SK-MEL-5 (cell line): ENCODE measurements around the gene AGAP1. TPM values are rescaled to one million over a fixed set of nuclear protein-coding genes. Genes with fewer than 3 reads are reported as not detected.

Experiments
- DNase-seq: peaks from one replicate; pipeline ENCODE4 v3.0.0-alpha.2; 2016; ENCODE audit warnings: low read depth, low spot score
- in situ Hi-C: cut with HindIII; loops from 2 replicates; pipeline ENCODE4 v1.10.0; 2016; ENCODE audit warnings: low sequenced_read_pairs, high pct_unique_total_duplicates, low pct_unique_long_range_greater_than_20kb
- total RNA-seq: library from RNA; depleted of rRNA; stranded (reverse); fragments of >200 nt; shearing (Covaris generic); gene quantifications from 2 replicates; pipeline ENCODE4 v1.2.3, GENCODE V29; 2014

Gene AGAP1
- total RNA-seq, 1 experiment from 2014 or later = 16.4 TPM

DNA sequence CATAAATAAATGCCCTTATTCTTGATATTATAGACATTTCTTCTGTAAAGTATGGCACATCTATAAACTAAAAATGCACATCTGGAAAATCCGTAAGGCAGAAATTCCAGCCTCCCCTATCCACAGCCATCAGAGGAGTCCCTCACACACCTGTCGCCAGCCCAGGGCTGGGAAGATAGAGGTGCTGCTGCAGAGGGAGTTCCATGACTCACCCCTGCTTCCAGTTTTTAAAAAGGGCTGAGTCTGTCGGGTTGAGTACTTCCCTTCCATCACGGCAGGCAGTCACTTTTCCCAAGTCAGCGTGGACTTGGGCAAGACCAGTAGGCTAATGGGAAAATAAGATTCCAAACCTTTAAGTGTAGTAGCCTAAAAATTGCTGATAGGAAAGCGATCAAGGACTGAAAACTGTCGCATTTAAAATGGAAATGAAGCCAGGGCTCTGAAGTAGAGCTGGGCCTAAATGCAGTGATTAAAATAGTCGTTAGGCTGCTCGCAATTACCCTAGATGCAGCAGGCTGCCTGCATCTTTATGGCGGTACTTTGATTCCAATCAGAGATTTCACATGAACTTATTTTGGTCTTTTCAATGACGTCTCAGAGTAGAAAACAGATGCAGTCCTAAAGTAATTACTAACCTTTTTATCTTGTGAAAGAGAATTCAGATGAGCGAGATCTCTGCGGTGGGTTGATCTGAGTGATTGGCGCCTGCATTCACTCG lies 280.5 kb downstream of the AGAP1 start:
- in situ Hi-C loops = no loop called here

DNA sequence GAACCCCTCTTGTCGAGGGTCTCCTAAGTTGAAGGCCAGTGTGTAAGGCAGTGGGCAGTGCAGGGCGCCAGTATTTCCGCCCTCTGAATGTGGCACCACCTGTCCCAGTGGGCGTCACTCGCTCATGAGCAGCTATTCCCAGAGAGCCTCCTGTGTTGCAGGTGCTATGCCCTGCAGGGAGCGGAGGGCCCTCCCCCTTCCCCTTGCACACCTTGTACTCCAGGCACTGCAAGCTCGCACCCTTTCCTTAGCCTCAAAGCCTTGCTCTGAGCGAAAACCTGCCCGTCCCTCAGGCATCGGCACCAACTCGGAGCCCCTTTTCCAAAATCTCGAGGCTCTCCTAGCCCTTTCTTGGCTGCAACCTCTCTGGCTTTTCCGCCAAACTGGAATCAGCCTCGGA lies 282.7 kb downstream of the AGAP1 start:
- in situ Hi-C loops = no loop called here
- DNase-seq = no peak

More for the DNA sequence above, 280.5 kb downstream of the AGAP1 start:
- no peak for DNase-seq

DNA sequence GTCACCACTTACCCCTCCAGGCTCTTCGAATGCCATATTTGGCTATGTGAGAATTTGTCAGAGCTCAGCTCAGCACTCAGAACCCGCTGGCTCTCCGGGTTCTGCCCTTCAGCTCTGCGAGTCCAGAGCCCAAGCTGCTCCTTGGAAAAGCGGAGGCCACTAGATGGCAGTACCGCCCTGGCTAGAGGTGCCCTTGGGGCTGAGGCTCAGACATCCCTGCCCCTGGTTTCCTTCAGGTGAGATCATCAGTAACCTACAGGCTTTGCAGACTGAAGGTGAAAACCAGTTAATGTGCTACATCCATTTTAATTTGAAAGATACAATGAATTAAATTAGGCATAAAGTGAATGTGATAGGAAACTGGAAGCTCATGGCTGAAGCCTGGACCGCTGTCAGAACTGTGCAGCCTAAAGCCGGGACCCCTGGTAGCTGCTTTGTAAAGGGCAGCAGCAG lies 285.6 kb downstream of the AGAP1 start:
- peak; percentile 79 for DNase-seq
- in situ Hi-C loops = no loop called here

DNA sequence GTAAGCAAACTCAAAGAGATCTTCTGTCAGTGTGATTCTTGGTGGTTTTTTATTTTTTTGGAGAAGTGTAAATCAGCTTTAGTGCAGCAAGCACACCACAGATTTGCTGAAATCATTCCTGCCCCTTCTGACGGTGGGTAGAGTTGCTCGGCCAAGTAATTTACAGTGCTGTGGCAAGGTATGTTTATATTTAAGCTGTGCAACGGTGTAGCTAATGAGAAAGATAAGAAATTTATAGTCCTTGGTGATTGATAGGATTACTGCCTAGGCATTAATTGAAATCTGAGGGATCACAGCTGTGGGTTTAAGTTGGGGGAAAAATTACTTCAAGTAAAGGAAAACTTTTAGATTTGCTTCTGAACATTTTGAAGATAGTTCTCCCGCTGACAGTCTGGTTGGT lies 286.6 kb downstream of the AGAP1 start:
- in situ Hi-C loops = no loop called here
- DNase-seq = no peak

DNA sequence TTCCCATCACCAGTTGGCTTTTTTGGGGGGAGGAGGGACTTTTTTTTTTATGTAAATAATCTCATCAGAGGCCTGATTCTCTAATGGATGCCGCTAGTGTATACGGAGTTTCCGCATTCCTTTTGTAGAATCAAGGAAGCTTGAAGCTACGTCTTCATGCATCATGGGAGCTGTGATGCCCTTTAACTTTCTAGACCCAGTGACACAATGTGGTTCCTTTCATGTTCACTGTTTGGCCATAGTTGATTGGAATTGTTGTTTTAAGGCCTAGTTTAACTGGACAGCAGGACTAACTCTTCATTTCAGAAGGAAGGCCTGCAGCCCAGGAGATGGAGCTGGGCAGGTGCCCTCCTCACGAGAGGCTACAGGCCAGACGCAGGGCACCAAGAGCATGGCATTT lies 287.9 kb downstream of the AGAP1 start:
- in situ Hi-C loops = no loop called here
- DNase-seq = no peak

DNA sequence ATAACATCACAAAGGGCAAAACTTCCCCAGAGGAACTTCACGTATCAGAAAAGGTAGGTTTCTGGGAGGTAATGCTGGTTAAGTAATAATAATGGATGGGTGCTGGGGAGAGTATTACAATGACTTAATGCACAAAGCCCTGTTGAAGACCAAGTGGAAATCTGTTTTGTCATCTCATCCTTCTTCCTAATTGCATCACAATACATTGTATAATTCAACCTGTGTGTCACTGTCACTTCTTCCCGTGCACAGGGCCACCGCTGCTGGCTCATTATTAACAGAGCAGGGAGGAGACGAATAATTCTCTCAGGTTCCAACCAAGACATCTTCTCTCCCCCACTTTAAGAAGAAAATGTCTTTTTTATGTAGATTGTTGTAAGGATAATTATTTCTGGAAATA lies 290.9 kb downstream of the AGAP1 start:
- in situ Hi-C loops = no loop called here
- DNase-seq = no peak

DNA sequence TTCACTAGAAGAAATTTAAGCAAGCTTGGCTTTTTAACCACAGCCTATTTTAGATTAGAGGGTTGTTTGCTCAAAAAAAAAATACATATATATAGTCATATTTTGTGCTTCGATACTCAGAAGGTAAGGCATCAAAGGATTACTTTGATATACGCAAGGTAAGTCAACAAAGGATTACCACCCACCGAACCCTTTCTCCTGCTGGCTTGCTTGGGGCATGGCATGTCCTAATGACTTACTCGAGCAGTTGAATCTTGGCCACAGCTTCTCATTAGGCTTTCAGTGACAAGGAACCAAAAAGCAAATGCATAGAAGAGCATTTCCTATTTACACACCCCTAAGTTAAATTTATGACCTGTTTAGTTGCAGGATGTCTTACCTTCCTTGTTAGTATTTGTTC lies 295.7 kb downstream of the AGAP1 start:
- in situ Hi-C loops = no loop called here

DNA sequence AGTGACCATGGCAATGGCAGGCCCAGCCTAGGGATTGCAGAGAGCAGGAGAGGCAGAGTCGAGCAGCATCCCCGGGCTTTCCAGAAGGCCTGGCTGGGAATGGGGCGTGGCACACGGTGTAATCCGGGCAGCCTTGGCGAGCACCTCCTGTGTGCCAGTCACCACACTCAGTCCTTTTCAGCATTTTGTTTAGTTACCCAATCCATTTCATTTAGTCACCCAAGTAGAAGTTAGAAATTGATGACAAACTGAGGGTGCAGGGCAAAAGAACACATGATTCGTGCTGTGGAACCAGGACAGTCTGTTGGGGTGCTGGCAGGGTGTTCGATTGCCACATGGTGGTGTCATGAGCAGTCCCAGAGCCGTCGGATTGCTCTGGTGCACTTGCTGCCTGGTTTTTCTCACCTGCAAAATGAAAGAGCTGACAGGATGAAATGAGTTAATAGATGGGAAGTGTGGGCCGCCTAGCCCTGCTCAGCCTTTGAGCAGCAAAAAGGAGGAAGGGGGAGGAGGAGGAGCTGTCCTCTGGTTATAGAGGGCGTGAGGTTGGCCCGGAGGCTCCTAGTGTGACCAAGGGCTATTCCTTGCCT lies 299.4 kb downstream of the AGAP1 start:
- in situ Hi-C loops = no loop called here
- DNase-seq = peak; percentile 9

More for the DNA sequence above, 295.7 kb downstream of the AGAP1 start:
- DNase-seq = no peak

DNA sequence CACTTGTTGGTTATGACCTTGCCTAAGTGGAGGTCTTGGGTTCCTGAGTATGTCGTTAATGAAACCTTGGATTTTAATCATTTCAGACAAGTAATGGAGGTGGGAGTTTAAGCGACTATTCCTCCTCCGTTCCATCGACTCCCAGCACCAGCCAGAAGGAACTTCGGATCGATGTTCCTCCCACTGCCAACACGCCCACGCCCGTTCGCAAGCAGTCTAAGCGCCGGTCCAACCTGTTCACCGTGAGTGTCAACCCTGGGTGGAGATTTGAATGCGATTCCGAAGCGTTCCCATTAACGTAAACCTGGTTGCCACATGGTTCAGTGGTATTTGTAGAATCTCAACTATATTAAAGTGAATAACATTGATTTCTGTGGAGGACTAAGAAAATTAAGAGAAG lies 305.4 kb downstream of the AGAP1 start:
- in situ Hi-C loops = no loop called here
- no peak for DNase-seq

DNA sequence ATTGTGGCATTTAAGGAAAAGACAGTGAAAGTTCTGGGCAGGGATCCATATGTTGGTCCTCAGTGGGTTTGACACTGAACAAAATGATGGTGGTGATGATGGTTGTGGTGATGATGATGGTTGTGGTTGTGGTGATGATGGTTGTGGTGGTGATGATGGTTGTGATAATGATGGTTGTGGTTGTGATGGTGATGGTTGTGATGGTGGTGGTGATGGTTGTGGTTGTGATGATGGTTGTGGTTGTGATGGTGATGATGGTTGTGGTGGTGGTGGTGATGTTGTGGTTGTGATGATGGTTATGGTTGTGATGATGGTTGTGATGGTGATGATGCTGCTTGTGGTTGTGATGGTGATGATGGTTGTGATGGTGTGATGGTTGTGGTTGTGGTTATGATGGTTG lies 308.7 kb downstream of the AGAP1 start:
- no peak for DNase-seq
- in situ Hi-C loops = no loop called here

DNA sequence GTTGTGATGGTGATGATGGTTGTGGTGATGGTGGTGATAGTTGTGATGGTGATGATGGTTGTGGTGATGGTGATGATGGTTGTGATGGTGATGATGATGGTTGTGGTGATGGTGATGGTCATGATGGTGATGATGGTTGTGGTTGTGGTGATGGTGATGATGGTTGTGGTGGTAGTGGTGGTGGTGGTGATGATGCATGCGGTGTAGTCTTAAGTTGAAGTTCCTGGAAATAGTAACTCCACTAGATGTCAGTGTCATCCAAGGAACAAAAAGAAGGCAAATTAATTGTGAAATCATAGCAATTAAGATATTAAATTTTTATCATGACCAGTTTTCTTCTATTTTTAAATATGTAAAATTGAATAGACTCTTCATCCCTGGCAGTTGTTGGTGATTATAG lies 309.2 kb downstream of the AGAP1 start:
- DNase-seq = no peak

DNA sequence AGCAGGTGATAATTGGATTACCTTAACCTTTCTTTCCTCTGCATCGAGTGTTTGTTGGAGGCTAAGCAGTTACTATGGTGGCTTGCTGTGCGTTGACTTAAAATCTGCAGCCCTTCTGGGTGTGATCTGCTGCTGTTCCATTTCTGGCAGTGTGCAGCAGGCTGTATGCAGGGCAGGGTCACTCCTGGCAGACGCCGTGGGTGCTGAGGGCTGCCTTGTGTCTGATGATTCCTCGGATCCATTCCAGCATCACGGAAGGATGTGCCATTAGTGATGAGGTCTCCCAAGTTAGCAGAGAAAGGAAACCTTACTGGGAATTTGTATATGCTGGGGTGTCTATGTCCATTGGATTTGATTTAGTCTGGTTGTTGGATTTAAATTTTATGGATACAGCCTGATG lies 310.8 kb downstream of the AGAP1 start:
- in situ Hi-C loops = no loop called here
- no peak for DNase-seq

More for the DNA sequence above, 309.2 kb downstream of the AGAP1 start:
- in situ Hi-C loops = no loop called here

DNA sequence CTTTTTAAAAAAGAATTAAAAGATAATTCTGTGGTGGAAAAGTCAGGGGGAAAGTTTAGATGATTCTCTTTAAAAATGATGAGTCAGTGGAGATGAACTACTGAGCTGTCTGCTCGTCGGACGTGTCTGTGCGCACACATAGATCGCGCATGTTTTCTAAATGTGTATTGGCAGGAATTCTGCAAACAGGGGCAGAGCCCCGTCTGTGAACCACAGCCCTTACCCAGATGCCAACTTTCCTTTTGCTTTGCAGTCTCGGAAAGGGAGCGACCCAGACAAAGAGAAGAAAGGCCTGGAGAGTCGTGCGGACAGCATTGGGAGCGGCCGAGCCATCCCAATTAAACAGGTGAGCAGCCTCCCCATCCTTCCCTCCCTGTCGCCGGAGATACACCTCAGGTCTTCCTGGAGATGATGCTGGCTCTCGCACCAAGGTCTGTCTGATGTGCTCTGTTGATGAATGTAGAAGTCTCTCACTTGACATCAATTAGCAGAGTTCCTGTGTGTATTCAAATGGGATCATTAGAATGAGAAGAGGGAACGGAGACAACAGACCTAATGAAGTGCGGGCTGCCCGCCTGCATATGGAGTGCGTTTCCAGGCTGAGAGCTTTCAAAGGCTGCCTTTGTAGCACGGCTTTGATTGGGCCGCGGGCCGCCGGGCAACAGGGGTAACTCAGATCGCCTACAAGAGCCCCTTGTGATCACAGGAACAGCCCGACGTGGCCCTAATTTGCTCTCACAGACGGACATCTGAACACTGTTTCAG lies 313.3 kb downstream of the AGAP1 start:
- in situ Hi-C loops = no loop called here
- no peak for DNase-seq

DNA sequence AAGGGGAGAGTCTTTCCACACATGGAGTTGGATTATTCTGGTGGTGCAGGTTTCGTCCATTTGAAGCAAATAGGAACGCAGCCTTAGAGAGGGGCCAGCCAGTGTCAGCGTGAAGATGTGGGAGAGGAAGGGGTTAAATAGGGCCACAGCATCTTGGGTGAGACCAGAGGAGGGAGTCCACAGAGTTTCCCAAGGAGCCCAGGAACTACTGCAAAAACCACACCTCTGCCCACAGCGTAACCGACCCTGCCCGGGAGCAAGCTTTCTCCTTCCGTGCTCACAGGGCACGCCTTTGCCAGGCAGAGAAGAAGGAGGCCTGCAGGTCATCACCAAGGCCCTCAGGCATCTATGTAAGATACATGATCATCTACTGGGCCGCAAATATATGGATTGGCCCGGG lies 314.5 kb downstream of the AGAP1 start:
- DNase-seq = no peak
- in situ Hi-C loops = no loop called here

DNA sequence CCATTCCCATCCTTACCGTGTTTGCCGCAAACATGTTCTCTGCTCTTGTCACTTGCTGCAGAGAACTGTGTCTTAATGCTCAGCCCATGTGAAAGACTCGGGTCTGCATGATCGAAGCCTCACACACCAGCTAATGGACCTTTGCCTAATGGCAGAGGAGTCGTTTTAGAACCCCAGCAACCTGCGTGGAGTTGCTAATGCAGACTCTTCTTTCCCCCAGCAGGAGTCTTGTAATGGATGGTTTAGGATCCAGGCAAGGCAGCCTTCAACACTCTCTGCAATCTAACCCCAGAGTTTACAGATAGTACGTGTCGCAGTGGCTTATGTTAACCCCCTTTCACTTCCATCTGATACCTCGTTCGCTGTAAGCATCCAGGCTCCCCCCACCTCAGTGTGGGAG lies 316.4 kb downstream of the AGAP1 start:
- in situ Hi-C loops = no loop called here

DNA sequence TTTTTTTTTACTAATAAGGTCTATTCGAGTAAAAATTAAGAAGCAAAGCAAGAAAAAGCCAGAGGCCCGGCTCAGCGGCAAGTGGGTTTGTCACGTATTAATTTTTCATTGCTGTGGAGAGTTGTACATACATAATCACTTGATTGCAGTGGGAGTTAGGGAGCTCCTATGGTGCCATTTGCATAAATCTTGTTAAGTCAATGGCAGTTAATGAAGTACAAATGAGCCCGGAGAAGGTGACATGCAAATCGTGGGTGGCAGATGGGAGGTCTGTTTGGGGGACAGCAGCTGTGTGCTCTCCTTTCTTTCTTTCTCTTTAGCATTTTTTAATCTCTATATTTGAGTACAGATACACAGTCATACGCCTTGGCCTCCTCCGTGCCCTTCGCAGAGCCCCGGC lies 317.0 kb downstream of the AGAP1 start:
- in situ Hi-C loops = no loop called here
- no peak for DNase-seq

More for the DNA sequence above, 316.4 kb downstream of the AGAP1 start:
- no peak for DNase-seq

DNA sequence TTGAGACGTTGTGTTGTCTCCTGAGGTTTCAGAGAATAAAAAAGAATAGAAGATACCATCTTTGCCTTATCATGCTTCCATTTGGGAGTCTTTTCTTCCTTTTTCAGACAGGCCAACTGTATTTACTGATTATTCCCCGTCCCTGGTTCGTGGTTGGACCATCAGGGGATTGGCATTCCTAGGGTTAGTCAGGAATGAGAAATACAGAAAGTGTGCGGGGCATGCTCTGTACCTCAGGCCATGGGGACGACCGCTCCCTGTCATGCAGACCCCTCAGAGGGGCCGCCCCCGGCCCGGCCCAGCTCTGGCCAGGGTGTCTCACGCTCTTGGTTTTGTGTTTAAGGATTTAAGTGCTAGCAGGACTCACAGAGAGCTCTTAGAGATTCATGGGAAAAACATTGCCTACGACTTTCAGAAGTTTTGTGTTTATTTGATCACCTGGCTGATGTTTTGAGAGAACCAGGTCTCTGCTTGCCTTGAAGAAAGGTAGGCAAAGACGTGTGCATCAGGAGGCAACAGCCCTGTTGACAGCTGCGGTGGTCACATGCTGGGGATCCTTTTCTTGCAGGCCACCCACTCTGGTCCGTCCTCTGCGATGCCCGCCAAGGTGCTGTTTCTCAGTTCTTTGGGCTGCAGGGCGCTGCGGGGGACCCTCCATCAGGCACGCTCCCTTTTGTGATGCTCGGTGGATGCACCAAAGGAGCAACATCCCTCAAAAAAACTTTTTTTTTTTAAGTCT lies 317.8 kb downstream of the AGAP1 start:
- no peak for DNase-seq
- in situ Hi-C loops = no loop called here

DNA sequence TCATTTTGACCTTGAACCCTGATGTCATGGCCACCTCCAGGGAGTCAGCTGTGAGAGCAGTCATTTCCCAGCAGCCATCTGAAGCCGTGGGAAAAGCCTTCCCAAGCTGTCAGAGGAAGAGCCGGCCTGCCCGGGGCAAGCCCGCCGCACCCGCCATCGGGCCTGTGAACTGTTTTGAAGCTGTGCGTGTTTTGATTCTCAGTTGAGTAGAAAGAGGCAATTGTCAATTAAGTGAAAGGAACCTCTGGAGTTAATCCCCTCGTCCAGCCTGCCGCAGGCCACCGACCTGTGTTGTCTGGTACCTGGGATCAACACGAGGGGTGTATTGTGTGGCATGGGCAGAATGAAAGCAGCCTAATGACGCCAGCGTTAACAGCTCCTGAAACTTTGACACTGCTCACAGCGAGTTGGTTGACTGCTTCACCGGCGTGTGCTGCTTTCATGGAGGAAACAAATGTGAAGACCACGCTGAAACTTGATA lies 318.4 kb downstream of the AGAP1 start:
- in situ Hi-C loops = no loop called here

More for the DNA sequence above, 318.4 kb downstream of the AGAP1 start:
- DNase-seq = no peak
